Vagina (tissue), 2 donors: ENCODE data around the gene POC1A.

Experiments
- POLR2AphosphoS5 ChIP-seq, 2 donors: sonication (generic); formaldehyde crosslinking; IDR thresholded peaks; one replicate each; pipeline ENCODE4 v1.9.0; 2017; ENCODE audit warnings: antibody characterized with exemption in 2 of 2, mild to moderate bottlenecking in 2 of 2, low read depth in 1 of 2; ENCODE audit not compliant: insufficient read depth in 1 of 2
- TF ChIP-seq, protein P1 (sequence below), 3 experiments: fragments of 450-650 bp in 2 of 3; fragments of 200-600 bp in 1 of 3; sonication (generic) in 1 of 3; IDR thresholded peaks; one replicate each; pipeline ENCODE4 v1.5.1; 2017 to 2019; ENCODE audit warnings: antibody characterized with exemption in 3 of 3, mild to moderate bottlenecking in 2 of 3, moderate library complexity in 2 of 3

DNA sequence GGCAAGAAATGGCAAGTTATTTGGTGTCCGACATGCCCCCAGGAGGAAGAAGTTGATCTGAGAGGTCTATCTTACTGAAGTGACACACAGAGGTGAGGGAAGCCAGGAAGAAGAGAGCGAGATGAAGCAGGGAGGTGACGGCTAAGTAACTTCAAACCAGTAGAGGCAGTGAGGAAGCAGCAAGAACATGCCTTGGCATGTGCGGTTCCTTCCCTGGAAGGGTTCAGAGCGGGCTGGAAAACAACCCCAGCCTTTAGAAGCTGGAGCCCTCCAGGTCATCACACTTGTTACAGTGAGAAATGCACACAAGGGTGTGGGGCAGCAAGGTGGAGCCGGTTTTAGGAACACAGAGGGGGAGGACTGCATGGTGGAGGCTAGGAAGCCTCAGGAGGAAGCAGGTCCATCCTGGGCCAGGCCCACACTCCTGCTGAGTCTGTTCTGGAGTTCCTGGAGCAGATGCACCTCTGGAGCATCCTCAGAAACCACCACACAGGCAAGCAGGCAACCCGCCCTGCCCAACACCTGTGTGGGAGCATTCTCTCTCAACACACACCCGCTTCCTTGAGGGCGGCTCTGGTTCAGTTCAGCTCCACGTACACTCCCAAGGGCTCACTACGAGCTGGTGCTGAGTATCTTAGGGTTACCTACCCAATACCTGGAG lies 47.1 kb downstream of the POC1A start:
- peak; percentile 4 to 23 for TF ChIP-seq POLR2AphosphoS5 (IDR thresholded peaks at IDR 0.05; ENCODE audit: insufficient read depth in 1 of 2, low read depth in 1 of 2)
- TF ChIP-seq, protein P1, sequence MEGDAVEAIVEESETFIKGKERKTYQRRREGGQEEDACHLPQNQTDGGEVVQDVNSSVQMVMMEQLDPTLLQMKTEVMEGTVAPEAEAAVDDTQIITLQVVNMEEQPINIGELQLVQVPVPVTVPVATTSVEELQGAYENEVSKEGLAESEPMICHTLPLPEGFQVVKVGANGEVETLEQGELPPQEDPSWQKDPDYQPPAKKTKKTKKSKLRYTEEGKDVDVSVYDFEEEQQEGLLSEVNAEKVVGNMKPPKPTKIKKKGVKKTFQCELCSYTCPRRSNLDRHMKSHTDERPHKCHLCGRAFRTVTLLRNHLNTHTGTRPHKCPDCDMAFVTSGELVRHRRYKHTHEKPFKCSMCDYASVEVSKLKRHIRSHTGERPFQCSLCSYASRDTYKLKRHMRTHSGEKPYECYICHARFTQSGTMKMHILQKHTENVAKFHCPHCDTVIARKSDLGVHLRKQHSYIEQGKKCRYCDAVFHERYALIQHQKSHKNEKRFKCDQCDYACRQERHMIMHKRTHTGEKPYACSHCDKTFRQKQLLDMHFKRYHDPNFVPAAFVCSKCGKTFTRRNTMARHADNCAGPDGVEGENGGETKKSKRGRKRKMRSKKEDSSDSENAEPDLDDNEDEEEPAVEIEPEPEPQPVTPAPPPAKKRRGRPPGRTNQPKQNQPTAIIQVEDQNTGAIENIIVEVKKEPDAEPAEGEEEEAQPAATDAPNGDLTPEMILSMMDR (IDR thresholded peaks at IDR 0.05), result no peak
